Heart right ventricle (tissue), 16 donors: ENCODE data around the gene UST. TPM values are rescaled to one million over a fixed set of nuclear protein-coding genes. Genes with fewer than 3 reads are reported as not detected.

ENCODE experiments used
- ATAC-seq, 8 donors: fragments of 200-7000 bp; cut with Tn5 transposase; one replicate each; pipeline ENCODE4 v1.9.1; 2020; ENCODE audit warnings: mild to moderate bottlenecking in 8 of 8, moderate library complexity in 8 of 8, moderate number of reproducible peaks in 1 of 8
- DNase-seq, 2 donors: peaks; one replicate each; pipeline ENCODE4 v3.0.0-alpha.2; 2020
- H3K27ac ChIP-seq, 10 donors: fragments of 200-600 bp; sonication (generic) in 2 of 10; one replicate each; pipeline versions ENCODE4 v1.5.0 to v1.8.0; 2020 to 2022; ENCODE audit warnings: mild to moderate bottlenecking in 3 of 10
- H3K27me3 ChIP-seq, 7 donors: fragments of 200-600 bp; one replicate each; pipeline ENCODE4 v1.8.0; 2021 to 2022; ENCODE audit warnings: mild to moderate bottlenecking in 2 of 7
- H3K36me3 ChIP-seq, 9 donors: fragments of 200-600 bp; sonication (generic) in 1 of 9; one replicate each; pipeline versions ENCODE4 v1.5.0 to v1.8.0; 2020 to 2022; ENCODE audit warnings: mild to moderate bottlenecking in 2 of 9
- H3K4me1 ChIP-seq, 9 donors: fragments of 200-600 bp; sonication (generic) in 1 of 9; one replicate each; pipeline versions ENCODE4 v1.5.0 to v1.8.0; 2020 to 2022; ENCODE audit warnings: mild to moderate bottlenecking in 4 of 9
- H3K4me3 ChIP-seq, 10 donors: fragments of 200-600 bp; sonication (generic) in 2 of 10; one replicate each; pipeline versions ENCODE4 v1.5.0 to v1.8.0; 2020 to 2022; ENCODE audit warnings: mild to moderate bottlenecking in 7 of 10, moderate library complexity in 2 of 10
- H3K9me3 ChIP-seq, 11 donors: fragments of 200-600 bp in 10 of 11; sonication (generic) in 2 of 11; one replicate each; pipeline versions ENCODE4 v1.5.0 to v1.8.0; 2013 to 2022; ENCODE audit warnings: mild to moderate bottlenecking in 2 of 11, control low read depth in 1 of 11, moderate library complexity in 1 of 11
- WGBS, 2 donors: extraction: QIAGEN DNeasy Blood & Tissue Kit; methylation state at CpG; one replicate each; pipeline ENCODE4 v1.1.7; 2013; ENCODE audit warnings: inconsistent platforms in 1 of 2; 5-methylcytosine and 5-hydroxymethylcytosine counted together
- intact Hi-C, 10 donors: fragments of 100-400 bp; cut with DNase I; formaldehyde crosslinking; loops; one replicate each; pipeline versions ENCODE4 v1.11.1 to v1.14.2; 2022
- polyA plus RNA-seq, 2 donors: library from polyadenylated mRNA; stranded (reverse); fragments of 200-250 nt; gene quantifications; one replicate each; pipeline ENCODE4 v1.2.3, GENCODE V29; 2013
- total RNA-seq, 10 donors: library from RNA; stranded (reverse); fragmentation: NEBNext Ultra II Directional in 3 of 10; extraction: Animal tissue kit (Norgen Biotek cat#: 25700) in 3 of 10; gene quantifications; one replicate each; pipeline versions ENCODE4 v1.2.1 to v1.2.4, GENCODE V29; 2021 to 2023
- TF ChIP-seq, protein P1 (sequence below), 9 donors: fragments of 200-600 bp; sonication (generic) in 2 of 9; IDR thresholded peaks; one replicate each; pipeline versions ENCODE4 v1.5.0 to v1.8.0; 2021 to 2022; ENCODE audit warnings: antibody characterized with exemption in 9 of 9, mild to moderate bottlenecking in 5 of 9, moderate library complexity in 1 of 9
- donor health status: Arrhythmogenic right ventricular cardiomyopathy.
- donor health status: ischemic (EF 13 %, LVEDD 7.1; RV severe dilation, severe dysfunction).
- donor health status: healthy with polysubstance abuse.
- donor health status: DM: no; HTN: yes; CAD: no.
- donor health status: DM: no; HTN: no; CAD: no.
- donor health status: ischemic (EF 25% LVEDD 6.9; RV normal size, moderate dysfunction).
- donor health status: ischemic (EF 25% LVEDD 5.7; RV mildly dilated, moderate dysfunction).
- donor health status: healthy.
- donor health status: DM: yes; HTN: yes; CAD: no.
- donor health status: Ischemic cardiomyopathy.
- donor health status: ischemic (EF 35%, LVEDD 5.7; RV mildly dilated, moderate dysfunction).
- donor health status: nonischemic (EF 11% LVEDD 7.7; RV severe dilation, severe dysfunction).
- donor health status: DM: yes; HTN: yes; CAD: no.
- donor health status: PGD.
- donor health status: ischemic (EF 29% LVEDD 5.4; RV normal size, mild dysfunction).
- donor health status: nonischemic (EF 23%, LVEDD 6.1; RV moderate dilation, normal function).

Gene UST
- total and polyA plus RNA-seq, 12 donors: 1.6 to 4.1 (median 2.3) TPM

DNA sequence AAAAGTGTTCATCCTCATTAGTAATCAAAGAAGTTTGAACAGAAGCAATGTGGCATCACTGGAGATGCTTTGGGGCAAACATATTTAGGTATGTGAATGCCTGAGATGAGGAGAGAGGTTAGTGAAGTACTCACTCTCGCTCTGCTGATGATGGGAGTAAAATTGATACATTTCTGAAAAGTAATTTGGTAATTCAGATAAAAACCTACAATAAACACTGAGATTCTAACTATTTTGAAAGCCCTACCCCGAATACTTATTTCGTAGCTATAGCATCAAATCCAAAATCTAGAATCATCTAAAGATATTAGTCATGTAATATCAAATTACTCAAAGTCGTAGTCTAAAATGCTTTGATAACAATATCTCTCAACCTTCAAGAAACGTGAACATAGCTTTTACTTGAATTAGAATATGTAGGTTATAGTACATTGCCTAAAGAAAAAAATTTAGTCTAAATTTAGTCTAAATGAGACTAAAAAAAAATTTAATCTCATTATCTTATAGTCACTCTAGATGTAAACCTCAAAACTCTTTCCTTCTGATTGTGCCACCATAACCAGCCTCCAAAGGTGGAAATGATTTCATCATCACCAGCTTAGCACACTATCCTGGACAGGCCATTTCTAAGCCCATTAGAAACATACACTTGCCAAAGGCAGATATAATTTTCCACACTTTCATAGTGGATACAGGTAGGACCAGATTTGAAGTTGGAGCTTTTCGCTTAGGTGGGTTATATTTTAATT is 338.2 kb downstream of the UST start:
- Histone ChIP-seq H3K4me3 (no peak overlapping the region), H3K9me3 (no peaks in the 10 kb centered on the region), H3K36me3 (no peaks in the 10 kb centered on the region), H3K27me3 (peaks cover 0 to 28% (median 0%) of the 10 kb centered on the region in 7 donors), H3K27ac (no peak overlapping the region), H3K4me1 (peaks cover 2 to 18% (median 13%) of the 10 kb centered on the region in 9 donors)
- TF ChIP-seq, protein P1, sequence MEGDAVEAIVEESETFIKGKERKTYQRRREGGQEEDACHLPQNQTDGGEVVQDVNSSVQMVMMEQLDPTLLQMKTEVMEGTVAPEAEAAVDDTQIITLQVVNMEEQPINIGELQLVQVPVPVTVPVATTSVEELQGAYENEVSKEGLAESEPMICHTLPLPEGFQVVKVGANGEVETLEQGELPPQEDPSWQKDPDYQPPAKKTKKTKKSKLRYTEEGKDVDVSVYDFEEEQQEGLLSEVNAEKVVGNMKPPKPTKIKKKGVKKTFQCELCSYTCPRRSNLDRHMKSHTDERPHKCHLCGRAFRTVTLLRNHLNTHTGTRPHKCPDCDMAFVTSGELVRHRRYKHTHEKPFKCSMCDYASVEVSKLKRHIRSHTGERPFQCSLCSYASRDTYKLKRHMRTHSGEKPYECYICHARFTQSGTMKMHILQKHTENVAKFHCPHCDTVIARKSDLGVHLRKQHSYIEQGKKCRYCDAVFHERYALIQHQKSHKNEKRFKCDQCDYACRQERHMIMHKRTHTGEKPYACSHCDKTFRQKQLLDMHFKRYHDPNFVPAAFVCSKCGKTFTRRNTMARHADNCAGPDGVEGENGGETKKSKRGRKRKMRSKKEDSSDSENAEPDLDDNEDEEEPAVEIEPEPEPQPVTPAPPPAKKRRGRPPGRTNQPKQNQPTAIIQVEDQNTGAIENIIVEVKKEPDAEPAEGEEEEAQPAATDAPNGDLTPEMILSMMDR (IDR thresholded peaks at IDR 0.05): no peak
- intact Hi-C loops: loop anchor here in 9 of 10 donors (5.0 to 10.0 kb wide), 8 partner anchors 53 to 432 kb away; partner anchors contain the start of gene TAB2 (in 3 of the 9)
- ATAC-seq (no peak), DNase-seq (no peak)
- 91 to 95% methylated on average over 6 of the region's 6 CpGs for WGBS, 2 donors

DNA sequence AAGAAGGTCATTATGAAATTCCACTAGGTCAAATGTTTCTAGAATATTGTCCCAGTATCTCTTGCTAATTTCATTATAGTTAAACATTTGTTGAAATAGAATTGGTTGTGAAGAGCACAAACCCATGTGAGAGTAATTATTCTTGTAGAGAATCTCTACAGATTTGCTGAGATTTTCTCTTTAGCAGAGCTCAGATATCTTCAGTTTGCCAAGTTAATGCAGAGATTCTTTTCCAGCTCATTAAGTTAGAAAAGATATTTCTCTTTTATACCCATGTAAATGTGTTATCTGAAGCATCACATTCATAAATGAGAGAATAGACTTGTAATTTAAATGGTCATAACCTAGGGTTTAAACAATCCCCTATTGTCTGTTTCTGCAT is 338.7 kb downstream of the UST start:
- Histone ChIP-seq H3K4me1 (peaks cover 0 to 13% (median 8%) of the 10 kb centered on the region in 9 donors), H3K27me3 (peaks cover 0 to 28% (median 0%) of the 10 kb centered on the region in 7 donors), H3K9me3 (no peaks in the 10 kb centered on the region), H3K4me3 (no peak overlapping the region), H3K36me3 (no peaks in the 10 kb centered on the region), H3K27ac (no peak overlapping the region)
- TF ChIP-seq, protein P1 (IDR thresholded peaks at IDR 0.05): no peak
- DNase-seq (no peak), ATAC-seq (no peak)
- intact Hi-C loops: loop anchor here in 4 of 10 donors (10.0 kb wide), 3 partner anchors 229 to 429 kb away; partner anchors contain the start of gene TAB2 (in 1 of the 4)

DNA sequence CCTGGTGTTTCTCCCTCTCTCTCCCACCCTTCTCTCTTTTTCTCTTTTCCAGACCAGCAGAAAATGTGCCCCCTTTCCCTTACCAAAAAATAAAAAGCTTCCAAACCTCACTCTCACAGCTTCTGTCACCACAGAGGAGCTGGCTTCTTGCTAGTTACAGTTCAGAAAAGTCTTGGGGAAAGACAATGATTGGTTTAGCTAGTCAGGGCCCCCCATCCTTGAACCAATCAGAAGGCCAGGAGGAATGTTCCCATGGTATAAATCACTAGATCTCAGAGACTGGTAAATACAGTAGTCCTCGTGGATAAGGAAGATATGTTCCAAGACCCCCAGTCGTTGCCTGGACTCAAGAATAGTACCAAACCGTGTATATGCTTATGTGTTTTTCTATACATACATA is 339.5 kb downstream of the UST start:
- TF ChIP-seq, protein P1 (IDR thresholded peaks at IDR 0.05): no peak
- ATAC-seq (no peak), DNase-seq (no peak)
- Histone ChIP-seq H3K4me3 (no peak overlapping the region), H3K9me3 (no peaks in the 10 kb centered on the region), H3K27me3 (peaks cover 0 to 28% (median 0%) of the 10 kb centered on the region in 7 donors), H3K27ac (no peak overlapping the region), H3K4me1 (peaks cover 0 to 5% (median 1%) of the 10 kb centered on the region in 9 donors), H3K36me3 (no peaks in the 10 kb centered on the region)
- intact Hi-C loops: loop anchor here in 4 of 10 donors (10.0 kb wide), 3 partner anchors 228 to 428 kb away; partner anchors contain the start of gene TAB2 (in 1 of the 4)
- 80 to 88% methylated on average over 3 of the region's 3 CpGs for WGBS, 2 donors

DNA sequence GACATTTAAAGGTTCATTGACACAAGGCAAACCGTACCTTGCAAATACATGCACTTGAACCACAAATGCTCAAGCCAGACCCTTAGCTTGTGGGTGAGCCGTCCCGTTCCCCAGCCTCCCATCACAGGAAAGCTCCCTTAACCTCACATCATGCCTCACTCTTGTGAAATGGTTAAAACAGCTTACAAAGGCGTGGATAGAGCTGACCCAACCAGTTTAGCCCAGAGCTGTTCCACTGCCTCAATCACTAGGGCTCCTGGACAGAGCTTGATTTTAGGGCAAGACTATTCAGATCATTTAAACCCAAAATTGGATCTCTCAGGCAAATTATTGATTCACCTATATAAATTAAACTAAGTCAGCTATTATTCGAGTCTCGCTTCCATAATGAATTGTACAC is 341.1 kb downstream of the UST start:
- Histone ChIP-seq H3K27ac (no peak overlapping the region), H3K4me3 (no peak overlapping the region), H3K4me1 (peaks cover 0 to 2% (median 0%) of the 10 kb centered on the region in 9 donors), H3K27me3 (peaks cover 0 to 28% (median 0%) of the 10 kb centered on the region in 7 donors), H3K36me3 (no peaks in the 10 kb centered on the region), H3K9me3 (no peaks in the 10 kb centered on the region)
- TF ChIP-seq, protein P1 (IDR thresholded peaks at IDR 0.05): no peak
- 89 to 93% methylated on average over 6 of the region's 6 CpGs for WGBS, 2 donors
- intact Hi-C loops: loop anchor here in 4 of 10 donors (10.0 kb wide), 3 partner anchors 227 to 427 kb away; partner anchors contain the start of gene TAB2 (in 1 of the 4)
- ATAC-seq (no peak), DNase-seq (no peak)
